WTC11 (cell line): ENCODE results near the gene DLGAP4. TPM values are rescaled to one million over a fixed set of nuclear protein-coding genes. Genes with fewer than 3 reads are reported as not detected.

Experiments
- ATAC-seq: fragments of 200-7000 bp; cut with Tn5 transposase; 2 replicates; pipeline ENCODE4 v1.10.0; 2021; ENCODE audit warnings: mild to moderate bottlenecking, moderate library complexity
- CTCF ChIA-PET: fragments of 300-600 bp; sonication (Branson Sonifier 250); formaldehyde crosslinking; loops from one replicate; lab custom pipeline; 2021; ENCODE audit warnings: antibody characterized with exemption; lab: Charles Lee
- POLR2A ChIA-PET: fragments of 350-600 bp; sonication (Branson Sonifier 250); formaldehyde crosslinking; loops from one replicate; lab custom pipeline; 2021; ENCODE audit warnings: antibody characterized with exemption; lab: Charles Lee
- DNase-seq: peaks from one replicate; pipeline ENCODE4 v3.0.0; 2021; ENCODE audit warnings: low spot score
- H3K27ac Mint-ChIP-seq: 2 replicates; pipeline ENCODE4 v1.8.0; 2021; ENCODE audit warnings: mixed read lengths
- H3K27me3 Mint-ChIP-seq: 2 replicates; pipeline ENCODE4 v1.8.0; 2021; ENCODE audit warnings: low read depth, mild to moderate bottlenecking, moderate library complexity, mixed read lengths
- H3K36me3 Mint-ChIP-seq: 2 replicates; pipeline ENCODE4 v1.8.0; 2021; ENCODE audit warnings: mixed read lengths
- H3K4me1 Mint-ChIP-seq: 2 replicates; pipeline ENCODE4 v1.8.0; 2022; ENCODE audit warnings: mixed read lengths
- H3K4me3 Mint-ChIP-seq: 2 replicates; pipeline ENCODE4 v1.8.0; 2021; ENCODE audit warnings: mild to moderate bottlenecking, moderate library complexity, mixed read lengths
- H3K9me3 Mint-ChIP-seq: 2 replicates; pipeline ENCODE4 v1.8.0; 2021; ENCODE audit warnings: mixed read lengths
- ATF1 ChIP-seq: sonication (generic); formaldehyde crosslinking; IDR thresholded peaks from 2 replicates; pipeline ENCODE4 v1.8.1; 2023; ENCODE audit warnings: mild to moderate bottlenecking, moderate library complexity, missing genetic modification reagents
- CTCF ChIP-seq: fragments of 200-600 bp; IDR thresholded peaks from 2 replicates; pipeline ENCODE4 v1.8.0; 2022; ENCODE audit warnings: antibody characterized with exemption
- FOXK1 ChIP-seq: sonication (generic); formaldehyde crosslinking; IDR thresholded peaks from 2 replicates; pipeline ENCODE4 v1.8.0; 2022; ENCODE audit warnings: mild to moderate bottlenecking, moderate library complexity, missing genetic modification reagents
- FOXP4 ChIP-seq: sonication (generic); formaldehyde crosslinking; IDR thresholded peaks from 2 replicates; pipeline ENCODE4 v1.8.0; 2022; ENCODE audit warnings: mild to moderate bottlenecking, missing genetic modification reagents
- GRHL2 ChIP-seq: fragments of 250-450 bp; sonication (Bioruptor Pico); IDR thresholded peaks from 2 replicates; pipeline ENCODE4 v1.8.0; 2022; ENCODE audit warnings: mild to moderate bottlenecking, moderate library complexity; ENCODE audit not compliant: insufficient replicate concordance, severe bottlenecking
- HMGA2 ChIP-seq: fragments of 250-450 bp; sonication (Bioruptor Pico); IDR thresholded peaks from 2 replicates; pipeline ENCODE4 v1.4.0; 2021; ENCODE audit warnings: mild to moderate bottlenecking, moderate library complexity
- IRF2 ChIP-seq: sonication (generic); formaldehyde crosslinking; IDR thresholded peaks from 2 replicates; pipeline ENCODE4 v1.8.0; 2022; ENCODE audit warnings: low read depth, missing genetic modification reagents, borderline replicate concordance
- MXD4 ChIP-seq: fragments of 250-450 bp; sonication (Bioruptor Pico); IDR thresholded peaks from 2 replicates; pipeline ENCODE4 v1.8.0; 2021; ENCODE audit warnings: mild to moderate bottlenecking, moderate library complexity, borderline replicate concordance
- MYBL2 ChIP-seq: sonication (generic); formaldehyde crosslinking; IDR thresholded peaks from 2 replicates; pipeline ENCODE4 v1.8.1; 2023; ENCODE audit warnings: mild to moderate bottlenecking, moderate library complexity, missing genetic modification reagents
- NFE2L1 ChIP-seq: sonication (generic); formaldehyde crosslinking; IDR thresholded peaks from 2 replicates; pipeline ENCODE4 v1.8.1; 2023; ENCODE audit warnings: missing genetic modification reagents
- NR2C2 ChIP-seq: sonication (generic); formaldehyde crosslinking; IDR thresholded peaks from 2 replicates; pipeline ENCODE4 v1.8.0; 2022; ENCODE audit warnings: mild to moderate bottlenecking, missing genetic modification reagents
- RELA ChIP-seq: sonication (generic); formaldehyde crosslinking; IDR thresholded peaks from 2 replicates; pipeline ENCODE4 v1.8.1; 2022; ENCODE audit warnings: missing genetic modification reagents, mild to moderate bottlenecking, borderline replicate concordance
- SMAD4 ChIP-seq: sonication (generic); formaldehyde crosslinking; IDR thresholded peaks from 2 replicates; pipeline ENCODE4 v1.8.0; 2022; ENCODE audit warnings: mild to moderate bottlenecking, missing genetic modification reagents
- SOX15 ChIP-seq: fragments of 250-450 bp; sonication (Bioruptor Pico); IDR thresholded peaks from 2 replicates; pipeline ENCODE4 v1.9.0; 2021; ENCODE audit warnings: mild to moderate bottlenecking
- TP53 ChIP-seq: sonication (generic); formaldehyde crosslinking; IDR thresholded peaks from 2 replicates; pipeline ENCODE4 v1.8.1; 2023; ENCODE audit warnings: mild to moderate bottlenecking, missing genetic modification reagents
- USF1 ChIP-seq: sonication (generic); formaldehyde crosslinking; IDR thresholded peaks from 2 replicates; pipeline ENCODE4 v1.8.0; 2022; ENCODE audit warnings: mild to moderate bottlenecking, missing genetic modification reagents
- ZBTB43 ChIP-seq: sonication (generic); formaldehyde crosslinking; IDR thresholded peaks from 2 replicates; pipeline ENCODE4 v1.8.1; 2023; ENCODE audit warnings: mild to moderate bottlenecking, missing genetic modification reagents
- ZMAT4 ChIP-seq: fragments of 250-450 bp; sonication (Bioruptor Pico); IDR thresholded peaks from 2 replicates; pipeline ENCODE4 v1.9.0; 2021; ENCODE audit warnings: mild to moderate bottlenecking
- ZNF138 ChIP-seq: sonication (generic); formaldehyde crosslinking; conservative IDR thresholded peaks from 2 replicates; pipeline ENCODE4 v1.8.1; 2022; ENCODE audit warnings: mild to moderate bottlenecking, moderate library complexity, missing genetic modification reagents
- ZNF232 ChIP-seq: sonication (generic); formaldehyde crosslinking; IDR thresholded peaks from 2 replicates; pipeline ENCODE4 v1.8.0; 2022; ENCODE audit warnings: mild to moderate bottlenecking, missing genetic modification reagents
- ZNF512 ChIP-seq: sonication (generic); formaldehyde crosslinking; IDR thresholded peaks from 2 replicates; pipeline ENCODE4 v1.8.1; 2022; ENCODE audit warnings: missing genetic modification reagents, borderline replicate concordance
- total RNA-seq: library from RNA; stranded (reverse); gene quantifications from 3 replicates; pipeline ENCODE4 v1.2.3, GENCODE V29; 2021

The DLGAP4 gene
- total RNA-seq, 1 experiment from 2014 or later = 52.6 TPM

GRCh38 chr20:36299459-36299858, 6.7 kb upstream of the DLGAP4 start:
- peaks cover 12% of the 10 kb centered on the region for H3K27me3 Mint-ChIP-seq
- H3K27ac Mint-ChIP-seq = no peak overlapping the region
- ChIA-PET CTCF (interaction anchor here (2.1 kb wide), 1 partner anchor 100 kb away, joined by 7 read pairs; no protein-coding TSS in a partner anchor), POLR2A (interaction anchor here (0.7 kb wide), 1 partner anchor 101 kb away, joined by 5 read pairs; no protein-coding TSS in a partner anchor)
- DNase-seq (no peak), ATAC-seq (no peak)
- H3K9me3 Mint-ChIP-seq = no peaks in the 10 kb centered on the region
- TF ChIP-seq ZNF138 = no peak
- no peak for TF ChIP-seq TP53 (CRISPR knock-in tag)
- TF ChIP-seq SMAD4 (CRISPR knock-in tag) = no peak
- TF ChIP-seq NFE2L1 (CRISPR knock-in tag) = no peak
- TF ChIP-seq ATF1 (CRISPR knock-in tag) = no peak
- TF ChIP-seq ZMAT4 (CRISPR knock-in tag) = no peak
- H3K36me3 Mint-ChIP-seq = no peaks in the 10 kb centered on the region
- H3K4me1 Mint-ChIP-seq = peaks cover 6% of the 10 kb centered on the region; the same call in 1 of the 2 replicates
- no peak overlapping the region for H3K4me3 Mint-ChIP-seq

- DNase-seq = no peak
- Mint-ChIP-seq H3K27me3 (peaks cover 24% of the 10 kb centered on the region), H3K36me3 (no peaks in the 10 kb centered on the region), H3K27ac (no peak overlapping the region), H3K4me1 (peaks cover 13% of the 10 kb centered on the region), H3K4me3 (no peak overlapping the region), H3K9me3 (no peaks in the 10 kb centered on the region)
- POLR2A ChIA-PET = no interaction called here
- ATAC-seq = no peak
- CTCF ChIA-PET = interaction anchor here (1.6 to 3.8 kb wide), 2 partner anchors 16 to 98 kb away, joined by 4 to 19 read pairs; no protein-coding TSS in a partner anchor
- TF ChIP-seq ZMAT4 (CRISPR knock-in tag) = no peak
- TF ChIP-seq SOX15 = no peak
- TF ChIP-seq MXD4 (CRISPR knock-in tag) = no peak
- TF ChIP-seq MYBL2 (CRISPR knock-in tag) = no peak
- TF ChIP-seq IRF2 = no peak
- no peak for TF ChIP-seq CTCF
- no peak for TF ChIP-seq USF1
- TF ChIP-seq SMAD4 (CRISPR knock-in tag) = no peak
- TF ChIP-seq RELA = no peak
- no peak for TF ChIP-seq ZNF512 (CRISPR knock-in tag)
- no peak for TF ChIP-seq ZNF232 (CRISPR knock-in tag)
- TF ChIP-seq ZBTB43 = no peak
- TF ChIP-seq NR2C2 (CRISPR knock-in tag) = no peak
- TF ChIP-seq FOXK1 = no peak
- TF ChIP-seq HMGA2 (CRISPR knock-in tag) = no peak
- no peak for TF ChIP-seq GRHL2 (CRISPR knock-in tag)
- no peak for TF ChIP-seq FOXP4 (CRISPR knock-in tag)
Observed at GRCh38 chr20:36301359-36302119, 4.6 kb upstream of the DLGAP4 start.
